HL-60/S4 treated with phorbol 12-myristate 13-acetate at 8.2 ng/mL for 4 days and 3 days (cell line): ENCODE measurements around the gene CORT.
"Not testable (repeated sequence)": the region's sequence is repeated elsewhere in the genome, so short reads cannot be mapped to it uniquely, and the experiment has no call there.

Experiments used
- in situ Hi-C: fragments of 300-500 bp; cut with MboI; formaldehyde crosslinking; loops from 2 replicates; pipeline ENCODE4 v1.15.0; 2022; ENCODE audit warnings: low sequenced_read_pairs

CORT gene

DNA sequence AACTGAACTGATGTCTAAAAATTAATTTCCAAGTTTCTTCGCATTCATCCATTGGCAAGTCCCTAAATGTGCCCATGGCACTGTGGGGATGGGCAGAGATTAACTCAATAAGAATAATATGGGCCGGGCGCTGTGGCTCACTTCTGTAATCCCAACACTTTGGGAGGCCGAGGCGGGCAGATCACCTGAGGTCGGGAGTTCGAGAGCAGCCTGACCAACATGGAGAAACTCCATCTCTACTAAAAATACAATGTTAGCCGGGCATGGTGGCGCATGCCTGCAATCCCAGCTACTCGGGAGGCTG, 24.4 kb downstream of the CORT start:
- in situ Hi-C loops, result not testable (repeated sequence)

DNA sequence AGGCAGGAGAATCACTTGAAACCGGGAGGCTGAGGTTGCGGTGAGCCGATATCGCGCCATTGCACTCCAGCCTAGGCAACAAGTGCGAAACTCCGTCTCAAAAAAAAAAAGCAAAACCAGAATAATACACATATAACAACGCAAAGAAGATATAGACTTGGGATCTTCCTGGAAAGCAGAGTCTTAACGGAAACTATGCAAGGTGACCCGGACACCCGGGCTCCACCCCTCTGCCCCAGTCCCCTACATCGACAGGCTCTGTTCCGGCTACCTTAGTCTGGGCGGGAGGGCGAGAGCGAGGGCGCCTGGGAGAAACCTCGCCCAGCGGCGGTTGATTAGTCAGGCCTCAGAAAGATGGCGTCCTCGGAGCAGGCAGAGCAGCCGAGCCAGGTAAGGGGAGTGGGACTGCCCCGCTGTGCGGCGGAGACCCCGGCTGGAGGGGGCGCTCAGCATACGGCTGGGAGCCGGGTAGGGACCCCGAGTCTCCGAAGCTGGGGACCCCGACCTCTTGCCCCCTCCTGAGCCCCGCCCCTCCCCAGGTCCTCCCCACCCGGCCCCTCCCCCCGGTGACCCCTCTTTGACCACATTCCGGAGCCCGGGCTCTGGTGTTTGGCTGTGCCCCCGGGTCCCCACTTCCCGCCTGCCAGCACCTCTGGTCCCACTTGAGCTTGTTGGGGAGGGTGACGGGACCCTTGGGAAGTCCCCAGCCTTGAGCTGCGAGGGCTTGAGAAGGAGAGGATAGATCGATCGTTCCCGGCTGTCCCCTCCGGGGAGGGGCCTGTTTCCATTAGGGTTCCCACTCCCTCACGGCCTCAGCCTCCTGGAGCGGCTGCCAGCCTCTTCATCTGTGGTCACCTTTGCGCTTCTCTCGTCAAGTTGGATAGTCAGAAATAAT, 25.0 kb downstream of the CORT start, which contains the start of gene PEX14:
Gene PEX14 (plus strand): TSS at position 338 of the 895 bp plus-strand sequence. CDS start 17 bp downstream, at position 355.
- in situ Hi-C loops, result no loop called here

DNA sequence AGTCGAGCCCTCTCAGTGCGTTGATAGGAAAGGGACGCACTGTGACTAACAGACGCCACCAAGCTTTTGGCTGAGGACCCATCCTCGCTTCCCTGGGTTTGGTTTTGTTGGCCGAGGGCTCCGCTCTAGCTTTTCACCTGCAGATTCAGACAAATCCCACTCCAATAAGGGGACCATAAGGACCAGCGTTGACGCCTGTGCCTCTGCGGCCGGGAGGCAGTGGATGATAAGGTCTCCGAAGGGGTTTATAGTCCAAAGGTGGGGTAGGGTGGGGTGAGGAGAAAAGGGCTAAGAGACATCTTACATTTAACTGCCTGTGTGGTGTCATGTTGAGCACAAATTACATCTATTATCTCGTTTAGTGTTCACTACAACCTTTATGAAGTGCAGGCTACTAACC, 25.7 kb downstream of the CORT start:
- in situ Hi-C loops, result no loop called here

DNA sequence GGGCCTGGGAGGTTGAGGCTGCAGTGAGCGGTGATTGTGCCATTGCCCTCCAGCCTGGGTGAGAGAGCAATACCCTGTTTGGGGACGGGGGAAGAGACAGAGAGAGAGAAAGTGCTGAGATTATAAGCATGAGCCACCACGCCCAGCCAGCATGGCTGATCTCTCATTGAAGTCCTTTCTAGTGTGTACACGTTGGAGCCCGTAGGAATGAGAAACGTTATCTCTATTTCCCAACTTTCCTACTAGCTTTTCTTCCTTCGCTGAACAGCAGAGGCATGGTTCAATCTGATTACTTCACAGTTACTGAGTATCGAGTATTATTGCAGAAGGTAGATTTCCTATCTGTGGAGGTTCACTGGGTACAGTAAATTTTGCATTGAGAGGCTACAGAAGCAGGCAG, 29.5 kb downstream of the CORT start:
- in situ Hi-C loops, result no loop called here

DNA sequence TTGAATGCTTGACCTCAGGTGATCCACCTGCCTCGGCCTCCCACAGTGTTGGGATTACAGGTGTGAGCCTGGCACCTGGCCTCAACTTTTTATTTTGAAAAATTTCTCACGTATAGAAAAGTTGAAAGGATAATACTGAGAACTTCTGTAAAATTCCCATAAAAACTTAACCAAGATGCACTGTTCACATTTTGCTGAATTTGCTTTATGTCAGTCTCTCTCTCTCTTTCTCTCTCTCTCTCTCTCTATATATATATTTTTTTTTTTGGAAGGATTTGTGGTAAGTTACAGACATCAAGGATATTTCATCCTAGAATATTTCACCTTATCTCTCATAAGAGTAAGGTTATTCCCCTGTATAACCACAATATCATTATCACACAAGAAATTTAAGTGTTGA, 30.8 kb downstream of the CORT start:
- in situ Hi-C loops, result no loop called here

DNA sequence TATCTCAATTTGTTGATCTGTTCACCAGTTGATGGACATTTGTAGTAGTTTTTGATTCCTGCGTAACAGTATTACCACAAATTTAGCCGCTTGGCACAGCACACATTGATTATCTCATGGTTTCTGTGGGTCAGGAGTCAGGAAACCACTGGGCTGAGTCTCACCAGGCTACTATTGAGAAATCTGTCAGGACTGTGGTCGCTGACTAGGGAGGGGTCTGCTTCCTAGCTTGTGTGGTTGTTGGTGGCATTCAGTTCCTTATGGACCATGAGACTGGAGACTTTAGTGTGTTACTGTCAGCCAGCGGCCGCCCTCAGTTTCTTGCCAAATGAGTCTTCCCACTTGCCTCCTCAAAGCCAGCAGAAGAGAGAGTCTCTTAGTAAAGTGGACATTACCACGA, 34.7 kb downstream of the CORT start:
- in situ Hi-C loops, result no loop called here

DNA sequence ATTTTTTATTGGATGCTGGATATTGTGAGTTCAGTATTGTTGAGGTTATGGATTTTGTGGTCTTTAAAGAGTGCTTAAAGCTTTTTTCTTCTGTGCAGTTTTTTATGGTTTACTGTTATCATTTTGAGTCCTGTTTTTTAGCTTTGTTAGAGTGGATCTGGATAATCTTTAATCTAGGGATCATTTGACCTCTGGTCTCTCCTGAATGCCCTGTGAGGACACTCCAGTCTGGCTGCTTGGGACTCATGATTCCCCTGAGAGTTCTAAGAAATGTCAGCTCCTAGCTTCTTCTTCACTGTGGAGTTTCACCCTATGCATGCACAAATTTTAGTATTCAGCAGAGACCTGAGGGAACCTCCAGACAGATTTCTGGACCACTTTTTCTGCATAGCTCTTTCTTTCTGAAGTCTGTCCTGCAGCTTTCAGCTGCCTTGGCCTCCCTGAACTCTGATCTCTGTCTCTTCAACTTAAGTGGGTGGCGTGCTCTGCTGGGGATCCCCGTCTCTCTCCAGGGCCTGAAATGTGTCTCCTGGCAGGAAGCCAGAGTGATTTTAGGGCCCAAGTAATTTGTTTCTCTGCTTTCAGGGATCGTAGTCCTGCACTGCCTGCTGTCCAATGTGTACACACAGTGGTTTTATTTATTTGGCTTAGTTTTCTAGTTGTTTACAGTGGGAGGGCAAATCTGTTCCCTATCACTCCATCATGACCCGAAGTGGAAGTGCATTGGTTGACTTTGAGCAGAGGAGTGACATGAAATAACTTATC, 39.6 kb downstream of the CORT start:
- in situ Hi-C loops, result no loop called here

DNA sequence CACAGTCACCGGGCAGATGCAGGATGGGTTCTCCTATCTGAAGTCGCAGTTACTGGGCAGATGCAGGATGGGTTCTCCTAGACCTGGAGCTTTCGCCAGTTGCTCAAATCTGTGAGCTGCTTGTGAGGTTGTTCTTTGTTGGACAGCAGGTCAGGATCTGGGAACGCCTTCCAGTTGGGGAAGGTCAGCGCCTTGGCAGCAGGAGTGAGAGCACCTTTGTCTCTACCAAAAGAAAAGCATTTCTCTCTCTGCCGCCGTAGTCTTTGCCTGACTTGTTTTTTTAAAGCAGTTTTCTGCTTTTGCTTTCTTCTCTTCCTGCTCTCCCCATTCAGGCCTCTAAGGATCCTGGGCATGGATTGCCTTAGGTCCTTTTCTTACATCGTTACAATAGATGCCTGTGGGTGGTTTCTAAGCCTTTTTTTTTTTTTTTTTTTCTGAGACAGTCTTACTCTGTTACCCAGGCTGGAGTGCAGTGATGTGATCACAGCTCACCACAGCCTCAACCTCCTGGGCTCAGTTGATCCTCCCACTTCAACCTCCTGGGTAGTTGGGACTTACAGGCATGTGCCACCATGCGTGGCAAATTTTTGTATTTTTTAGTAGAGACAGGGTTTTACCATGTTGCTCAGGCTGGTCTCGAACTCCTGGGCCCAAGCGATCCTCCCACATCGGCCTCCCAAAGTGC, 40.6 kb downstream of the CORT start:
- in situ Hi-C loops, result no loop called here

DNA sequence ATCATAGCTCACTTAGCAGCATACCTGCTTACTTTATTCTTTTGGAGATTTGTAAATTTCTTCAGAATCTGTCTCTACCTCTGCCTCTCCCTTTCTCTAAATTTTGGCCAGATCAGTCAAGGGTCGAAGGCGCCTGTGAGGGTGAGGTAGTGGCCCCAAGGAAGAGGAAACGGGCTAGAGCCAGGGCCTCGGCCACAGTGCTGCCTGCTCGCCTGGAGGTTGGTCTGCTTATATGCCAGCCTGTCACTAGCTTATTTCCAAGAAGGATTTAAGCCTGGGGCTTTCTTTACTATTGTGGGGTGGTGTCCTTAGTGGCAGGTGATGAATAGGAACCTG, 44.6 kb downstream of the CORT start:
- in situ Hi-C loops, result no loop called here

DNA sequence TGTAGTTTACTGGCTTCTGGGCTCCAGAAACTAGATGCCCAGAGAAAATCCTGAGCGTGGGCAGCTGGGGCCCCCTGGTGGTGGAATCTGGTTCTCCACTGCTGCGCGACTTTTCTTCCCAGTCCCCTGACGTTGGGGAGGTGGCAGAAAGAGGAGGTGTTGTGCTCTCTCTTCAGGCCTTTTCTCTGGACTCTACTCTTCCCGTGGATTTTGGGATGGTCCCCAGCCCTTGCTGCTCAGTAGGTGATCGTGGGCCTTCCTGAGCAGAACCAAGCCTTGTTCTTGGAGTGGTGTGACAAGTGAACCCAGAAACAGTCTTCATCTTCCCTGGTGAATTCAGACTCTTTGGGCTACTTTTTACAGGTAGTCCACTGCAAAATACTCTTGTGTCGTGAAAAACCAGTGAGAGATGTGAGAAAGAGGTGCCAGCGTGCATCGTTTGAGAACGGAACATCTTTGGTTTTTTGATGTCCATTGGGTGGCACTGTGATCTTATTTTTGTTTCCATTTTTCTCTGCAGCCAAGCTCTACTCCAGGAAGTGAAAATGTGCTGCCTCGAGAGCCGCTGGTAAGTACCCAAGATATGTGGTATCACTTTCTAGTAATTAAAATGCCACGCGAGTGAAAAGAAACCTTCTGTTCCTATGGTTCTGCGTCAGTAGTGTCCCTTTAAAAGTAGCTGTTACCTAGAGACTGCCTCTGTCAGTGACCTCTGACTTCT, 45.1 kb downstream of the CORT start:
- in situ Hi-C loops, result no loop called here

DNA sequence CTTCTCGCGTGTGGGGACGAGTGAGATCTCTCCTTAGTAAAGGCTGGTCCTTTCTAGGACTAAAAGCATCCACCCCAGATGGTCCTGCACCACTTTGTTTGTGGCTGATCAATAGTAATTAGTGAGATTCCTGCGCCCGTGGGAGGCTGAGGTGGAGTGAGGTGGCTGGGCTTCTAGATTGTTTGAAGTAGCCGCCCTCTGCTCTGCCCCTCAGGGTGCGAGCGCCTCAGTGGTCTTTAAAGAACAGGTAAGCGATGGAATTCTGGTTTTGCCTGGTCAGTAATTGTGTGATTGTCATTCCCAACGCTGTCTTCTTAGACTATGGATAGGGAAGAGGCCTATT, 45.6 kb downstream of the CORT start:
- in situ Hi-C loops, result no loop called here

DNA sequence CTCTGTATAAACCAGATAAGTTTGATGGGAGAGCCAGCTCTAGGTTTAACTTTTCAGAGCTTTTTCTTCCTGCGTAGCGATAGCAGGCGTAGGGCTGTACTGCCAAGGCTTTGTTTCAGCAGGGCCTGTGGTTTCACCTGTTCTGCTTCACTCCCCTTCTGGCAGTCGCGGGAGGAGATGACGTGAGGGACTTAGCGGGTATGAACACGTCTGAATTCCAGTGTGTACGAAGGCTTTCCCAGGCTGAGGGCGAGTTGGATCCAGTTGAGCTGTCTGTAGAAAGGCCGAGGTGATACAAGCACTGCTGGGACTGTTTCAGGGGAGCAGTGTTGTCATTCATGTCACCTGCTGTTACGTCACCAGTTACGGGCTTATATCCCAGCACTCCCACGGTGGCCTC, 46.1 kb downstream of the CORT start:
- in situ Hi-C loops, result no loop called here

DNA sequence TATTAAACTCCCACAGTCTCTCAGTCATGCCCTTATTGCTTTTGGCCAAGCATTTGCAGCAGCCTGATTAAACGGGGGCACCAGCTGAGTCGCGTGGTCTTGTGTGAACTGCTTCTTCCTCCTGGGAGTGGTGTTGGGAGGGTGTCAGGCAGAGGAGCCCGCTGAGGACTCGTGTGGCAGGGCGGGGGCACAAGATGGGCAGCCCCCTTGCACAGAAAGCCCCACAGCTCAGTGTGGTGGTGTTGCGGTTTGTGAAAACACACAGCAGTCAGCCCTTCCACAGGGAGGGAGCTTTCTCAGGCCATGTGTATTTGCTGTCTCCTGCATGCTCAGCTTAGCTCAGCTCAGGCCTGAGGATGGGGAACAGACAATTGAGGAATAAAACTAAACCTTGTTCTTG, 47.3 kb downstream of the CORT start:
- in situ Hi-C loops, result no loop called here

DNA sequence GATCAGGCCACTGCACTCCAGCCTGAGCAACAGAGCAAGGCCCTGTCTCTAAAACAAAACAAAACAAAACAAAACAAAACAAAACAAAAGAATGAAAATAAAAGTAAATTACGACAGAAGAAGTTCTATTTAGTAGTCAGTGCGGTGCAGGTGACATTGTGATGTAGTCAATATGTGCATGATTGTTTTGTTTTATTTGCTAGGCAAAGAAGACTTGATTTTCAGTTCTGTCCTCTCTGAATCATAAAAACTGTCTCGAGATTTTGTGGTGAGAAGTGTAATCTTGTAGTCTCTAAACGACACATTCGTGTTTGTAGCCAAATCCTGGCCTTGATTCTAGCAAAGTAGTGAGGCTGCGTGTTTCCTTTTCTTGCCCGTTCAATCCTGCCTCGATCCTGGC, 48.4 kb downstream of the CORT start:
- in situ Hi-C loops, result no loop called here
